Astrocyte (in vitro differentiated cells and primary cell): ENCODE measurements around the gene FIGN.

ENCODE experiments used
- EZH2 ChIP-seq: IDR thresholded peaks from 2 replicates; pipeline ENCODE4 v1.6.1; 2012; ENCODE audit warnings: mild to moderate bottlenecking, low read length, inconsistent platforms; ENCODE audit not compliant: insufficient read depth
- TF ChIP-seq, protein P1 (sequence below): IDR thresholded peaks from 2 replicates; pipeline ENCODE4 v1.5.1; 2011; ENCODE audit warnings: low read depth, mild to moderate bottlenecking, inconsistent platforms, low read length, moderate library complexity; ENCODE audit not compliant: insufficient read depth

DNA sequence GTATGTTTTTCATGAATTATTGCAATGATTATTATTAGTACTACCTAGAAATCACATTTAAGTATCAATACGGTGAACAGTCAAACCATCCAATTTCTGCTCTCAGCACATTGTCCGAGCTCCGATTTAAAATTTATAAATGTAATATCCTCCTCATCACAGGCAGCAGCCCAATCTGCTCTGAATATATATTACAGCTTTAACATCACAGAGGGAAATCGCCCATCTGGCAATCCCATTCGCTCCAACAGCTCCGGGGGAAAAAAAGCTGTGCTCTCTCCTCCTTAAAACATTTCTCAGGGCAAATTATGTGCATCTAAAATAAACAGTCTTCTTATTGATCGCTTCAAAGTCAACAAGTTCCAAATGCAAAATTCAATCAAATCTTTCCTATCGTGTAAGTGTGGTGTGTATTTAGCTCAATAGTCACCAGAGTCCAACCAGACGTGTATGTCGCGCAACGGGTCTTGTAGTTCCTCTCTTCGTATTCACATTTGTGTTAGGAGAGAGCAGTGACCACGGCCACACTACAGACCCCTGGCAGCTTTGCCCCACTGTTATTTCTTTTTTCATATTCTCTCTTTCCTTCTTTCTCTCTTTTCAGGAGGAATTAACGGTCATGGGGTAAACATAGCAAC lies 2.4 kb downstream of the FIGN start:
- TF ChIP-seq, protein P1, sequence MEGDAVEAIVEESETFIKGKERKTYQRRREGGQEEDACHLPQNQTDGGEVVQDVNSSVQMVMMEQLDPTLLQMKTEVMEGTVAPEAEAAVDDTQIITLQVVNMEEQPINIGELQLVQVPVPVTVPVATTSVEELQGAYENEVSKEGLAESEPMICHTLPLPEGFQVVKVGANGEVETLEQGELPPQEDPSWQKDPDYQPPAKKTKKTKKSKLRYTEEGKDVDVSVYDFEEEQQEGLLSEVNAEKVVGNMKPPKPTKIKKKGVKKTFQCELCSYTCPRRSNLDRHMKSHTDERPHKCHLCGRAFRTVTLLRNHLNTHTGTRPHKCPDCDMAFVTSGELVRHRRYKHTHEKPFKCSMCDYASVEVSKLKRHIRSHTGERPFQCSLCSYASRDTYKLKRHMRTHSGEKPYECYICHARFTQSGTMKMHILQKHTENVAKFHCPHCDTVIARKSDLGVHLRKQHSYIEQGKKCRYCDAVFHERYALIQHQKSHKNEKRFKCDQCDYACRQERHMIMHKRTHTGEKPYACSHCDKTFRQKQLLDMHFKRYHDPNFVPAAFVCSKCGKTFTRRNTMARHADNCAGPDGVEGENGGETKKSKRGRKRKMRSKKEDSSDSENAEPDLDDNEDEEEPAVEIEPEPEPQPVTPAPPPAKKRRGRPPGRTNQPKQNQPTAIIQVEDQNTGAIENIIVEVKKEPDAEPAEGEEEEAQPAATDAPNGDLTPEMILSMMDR, result no peak
- no peak for TF ChIP-seq EZH2
